Right atrium auricular region (tissue), 2 donors: ENCODE results near the gene DAGLA. TPM values are rescaled to one million over a fixed set of nuclear protein-coding genes. Genes with fewer than 3 reads are reported as not detected.

ENCODE experiments used
- DNase-seq: peaks from one replicate; pipeline ENCODE4 v3.0.0-alpha.2; 2019; ENCODE audit warnings: low spot score
- H3K27ac ChIP-seq, 2 donors: fragments of 200-600 bp; sonication (generic); 1 replicate in 1 of 2; 2 replicates in 1 of 2; pipeline ENCODE4 v1.5.1; 2016 to 2019
- H3K27me3 ChIP-seq, 2 donors: fragments of 200-600 bp; sonication (generic); one replicate each; pipeline versions ENCODE4 v1.5.1 to v1.6.0; 2017 to 2019
- H3K36me3 ChIP-seq: fragments of 200-600 bp; sonication (generic); one replicate; pipeline ENCODE4 v1.5.1; 2016
- H3K4me1 ChIP-seq, 2 donors: fragments of 200-600 bp; sonication (generic); one replicate each; pipeline versions ENCODE4 v1.5.1 to v1.6.0; 2017 to 2019
- H3K4me3 ChIP-seq, 2 donors: fragments of 200-600 bp; sonication (generic); 1 replicate in 1 of 2; 2 replicates in 1 of 2; pipeline ENCODE4 v1.5.1; 2017 to 2019; ENCODE audit warnings: mild to moderate bottlenecking in 1 of 2, moderate library complexity in 1 of 2
- H3K9me3 ChIP-seq, 2 donors: fragments of 200-600 bp; sonication (generic); one replicate each; pipeline ENCODE4 v1.5.1; 2019
- CTCF ChIP-seq, 2 donors: fragments of 200-600 bp; sonication (generic); IDR thresholded peaks; one replicate each; pipeline ENCODE4 v1.5.1; 2019; ENCODE audit warnings: antibody characterized with exemption in 2 of 2
- total RNA-seq, 2 donors: library from RNA; depleted of rRNA; stranded (reverse); fragments of >200 nt; gene quantifications; one replicate each; pipeline ENCODE4 v1.1.0, GENCODE V29; 2016

The DAGLA gene
- total RNA-seq, 2 donors from 2014 or later, result 3.9 to 5.7 TPM

DNA sequence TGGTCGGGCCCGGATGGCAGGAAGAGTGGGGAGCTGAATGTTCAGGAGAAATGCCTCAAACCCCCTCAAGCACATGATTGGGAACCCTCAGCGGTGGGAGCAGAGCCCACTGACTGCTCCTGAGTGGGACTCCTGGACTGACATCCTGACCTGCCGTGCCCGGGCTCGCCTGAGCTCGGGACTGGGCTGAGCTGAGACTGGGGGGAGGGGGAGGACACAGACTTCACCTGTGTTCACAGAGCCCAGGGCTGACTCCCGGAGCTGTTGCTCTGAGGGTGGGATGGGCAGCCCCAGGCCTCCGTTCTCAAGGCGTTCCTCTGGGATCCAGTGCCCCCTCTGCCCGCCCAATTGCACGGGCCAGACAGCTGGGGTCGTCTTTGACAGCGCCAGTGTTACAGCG, 24.6 kb downstream of the DAGLA start:
- H3K4me1 ChIP-seq, result peaks cover 0 to 33% of the 10 kb centered on the region in 2 donors
- no peak for TF ChIP-seq CTCF (IDR thresholded peaks at IDR 0.05)
- DNase-seq, result no peak

DNA sequence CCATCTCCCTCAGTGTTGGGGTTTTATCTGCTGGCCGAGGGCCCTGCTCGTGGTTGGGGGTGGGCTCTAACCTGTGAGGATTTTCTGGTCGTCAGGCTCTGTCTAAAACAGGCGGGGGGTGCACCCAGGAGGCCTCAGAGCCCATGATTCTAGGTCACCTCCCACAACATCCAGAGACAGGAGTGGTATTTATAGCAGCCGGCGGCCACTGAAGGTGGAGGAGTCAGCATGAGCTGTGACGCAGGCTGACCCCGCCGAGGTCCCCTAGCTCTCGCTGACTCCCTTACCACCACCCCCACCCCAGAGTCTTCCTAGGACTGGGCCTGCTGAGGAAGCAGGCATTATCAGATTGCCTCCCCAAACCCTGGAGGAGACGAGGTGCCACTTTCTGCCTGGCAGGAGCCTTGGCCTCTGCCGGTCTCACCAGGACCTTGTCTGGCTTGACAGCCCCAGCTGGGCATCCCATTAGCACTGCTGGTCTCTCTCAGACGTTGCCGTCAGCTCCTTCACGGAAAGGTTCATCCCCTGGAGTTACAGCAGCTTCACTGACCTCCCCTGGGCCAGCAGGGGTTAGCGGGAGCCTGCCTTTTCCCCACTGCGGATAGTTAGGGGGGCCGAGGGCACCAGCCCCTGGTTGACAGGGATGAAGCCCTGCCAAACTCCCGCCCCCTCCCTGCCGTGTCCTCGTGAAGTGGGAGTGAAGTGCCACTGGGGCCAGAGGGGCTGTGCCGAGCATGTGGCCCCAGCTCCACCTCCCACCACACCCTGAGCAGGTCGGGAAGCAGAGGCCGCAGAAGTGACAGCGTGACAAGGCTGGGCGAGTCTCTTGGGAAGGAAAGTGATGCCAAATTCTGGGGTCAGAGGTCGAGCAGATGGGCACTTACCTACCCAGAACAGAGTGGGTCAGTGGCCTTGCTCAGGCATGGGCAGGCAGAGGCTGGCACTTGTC, 26.5 kb downstream of the DAGLA start:
- Histone ChIP-seq H3K27ac (peak overlapping the region; percentile 31 to 69), H3K4me3 (no peak overlapping the region), H3K36me3 (no peaks in the 10 kb centered on the region), H3K4me1 (peaks cover 0 to 14% of the 10 kb centered on the region in 2 donors), H3K27me3 (no peaks in the 10 kb centered on the region), H3K9me3 (no peaks in the 10 kb centered on the region)
- TF ChIP-seq CTCF (IDR thresholded peaks at IDR 0.05), result no peak
- DNase-seq, result no peak

More for the DNA sequence above, 24.6 kb downstream of the DAGLA start:
- H3K4me3 ChIP-seq, result no peak overlapping the region
- no peaks in the 10 kb centered on the region for H3K36me3 ChIP-seq
- H3K9me3 ChIP-seq, result no peaks in the 10 kb centered on the region
- no peak overlapping the region for H3K27ac ChIP-seq
- no peaks in the 10 kb centered on the region for H3K27me3 ChIP-seq

GRCh38 chr11:61707574-61707973, 27.4 kb downstream of the DAGLA start:
- DNase-seq, result no peak
- no peak for TF ChIP-seq CTCF (IDR thresholded peaks at IDR 0.05)
- no peaks in the 10 kb centered on the region for H3K9me3 ChIP-seq
- peak overlapping the region in 1 of 2 donors; percentile 69 for H3K27ac ChIP-seq
- H3K36me3 ChIP-seq, result no peaks in the 10 kb centered on the region
- no peaks in the 10 kb centered on the region for H3K27me3 ChIP-seq
- H3K4me1 ChIP-seq, result peaks cover 0 to 11% of the 10 kb centered on the region in 2 donors
- no peak overlapping the region for H3K4me3 ChIP-seq

DNA sequence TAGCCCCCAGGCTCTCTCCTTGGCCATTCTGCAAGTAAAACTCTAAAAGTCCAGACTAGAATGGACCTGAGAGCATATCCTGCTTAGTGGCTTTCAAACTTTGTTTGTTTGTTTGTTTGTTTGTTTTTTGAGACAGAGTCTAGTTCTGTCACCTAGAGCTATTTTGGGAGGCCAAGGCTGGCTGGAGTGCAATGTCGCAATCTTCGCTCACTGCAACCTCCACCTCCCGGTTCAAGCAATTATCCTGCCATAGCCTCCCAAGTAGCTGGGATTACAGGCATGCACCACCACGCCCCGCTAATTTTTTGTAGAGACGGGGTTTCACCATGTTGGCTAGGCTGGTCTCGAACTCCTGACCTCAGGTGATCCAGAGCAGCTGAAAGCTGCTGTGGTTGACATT, 28.9 kb downstream of the DAGLA start:
- Histone ChIP-seq H3K4me3 (no peak overlapping the region), H3K9me3 (no peaks in the 10 kb centered on the region), H3K27me3 (no peaks in the 10 kb centered on the region), H3K4me1 (peaks cover 0 to 11% of the 10 kb centered on the region in 2 donors), H3K36me3 (no peaks in the 10 kb centered on the region), H3K27ac (no peak overlapping the region)
- DNase-seq, result no peak
- no peak for TF ChIP-seq CTCF (IDR thresholded peaks at IDR 0.05)

DNA sequence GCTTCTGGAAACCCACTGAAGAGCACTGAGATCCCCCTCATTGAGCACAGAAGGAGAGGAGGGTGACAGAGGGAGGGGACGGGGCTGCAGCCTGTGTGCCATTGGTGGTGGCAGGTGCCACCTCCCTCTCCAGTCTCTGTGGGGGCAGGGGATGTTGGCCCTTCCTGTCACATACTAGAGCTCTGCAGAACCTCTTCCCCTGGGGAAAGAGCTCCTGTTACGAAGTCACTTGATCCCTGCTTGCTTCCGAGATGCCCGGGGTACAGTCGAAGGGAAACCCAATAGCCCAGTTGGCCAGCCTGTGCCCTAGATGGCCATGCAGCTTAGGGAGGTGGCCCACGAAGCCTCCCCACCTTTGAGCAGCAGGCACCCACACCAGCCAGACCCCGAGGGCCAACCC, 29.4 kb downstream of the DAGLA start:
- H3K27ac ChIP-seq, result no peak overlapping the region

More for the DNA sequence above, 29.4 kb downstream of the DAGLA start:
- H3K9me3 ChIP-seq, result no peaks in the 10 kb centered on the region
- H3K4me1 ChIP-seq, result peaks cover 0 to 11% of the 10 kb centered on the region in 2 donors
- no peaks in the 10 kb centered on the region for H3K36me3 ChIP-seq
- H3K27me3 ChIP-seq, result no peaks in the 10 kb centered on the region
- no peak for DNase-seq
- no peak for TF ChIP-seq CTCF (IDR thresholded peaks at IDR 0.05)
- no peak overlapping the region for H3K4me3 ChIP-seq
